ENCODE measurements around the gene EPHA10. TPM values are rescaled to one million over a fixed set of nuclear protein-coding genes. Genes with fewer than 3 reads are reported as not detected.
"Not testable (repeated sequence)": the region's sequence is repeated elsewhere in the genome, so short reads cannot be mapped to it uniquely, and the experiment has no call there.

EPHA10 gene
- total RNA-seq, 1 donor from 2014 or later: 0.13 TPM

DNA sequence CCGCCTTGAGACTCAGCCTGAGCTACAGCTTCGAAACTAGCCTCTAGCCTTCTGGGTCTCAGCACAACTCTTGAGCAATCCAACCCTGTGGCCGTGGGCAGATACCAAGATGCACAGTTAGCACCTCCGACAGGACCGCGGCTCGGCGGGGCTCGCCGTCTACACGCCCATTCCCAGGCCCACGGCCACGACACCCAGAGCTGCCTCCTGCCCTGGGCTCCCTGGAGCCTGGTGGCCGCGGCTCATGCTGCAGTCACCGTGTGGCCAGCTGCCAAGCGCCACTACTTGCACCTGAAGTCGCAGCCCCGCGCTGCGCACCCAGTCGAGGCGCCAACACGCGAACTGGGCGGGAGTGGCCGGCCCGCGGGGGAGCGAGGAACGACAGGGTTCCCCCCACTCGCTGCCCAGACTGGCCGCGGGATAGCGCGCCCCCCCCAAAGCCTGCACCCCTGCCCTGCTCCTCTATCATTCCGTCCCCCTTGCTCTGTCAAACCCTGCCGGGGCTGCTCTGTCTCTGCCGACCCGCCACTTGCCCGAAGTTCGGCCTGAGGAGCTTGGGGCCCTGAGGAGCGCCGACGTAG is 73.3 kb downstream of the EPHA10 start:
- ATAC-seq (ENCODE audit: poor library complexity): peak; percentile 18
- DNase-seq: peak; percentile 71
- intact Hi-C loops (cut with DNase I): loop anchor here (10.0 kb wide), 1 partner anchor 163 kb away; the partner anchor contains the start of gene MTF1

GRCh38 chr1:37688926-37689325 is 76.0 kb downstream of the EPHA10 start:
- intact Hi-C loops (cut with DNase I): loop anchor here (10.0 kb wide), 1 partner anchor 234 kb away; no protein-coding TSS in a partner anchor
- no peak for DNase-seq
- ATAC-seq (ENCODE audit: poor library complexity): no peak

- intact Hi-C loops (cut with DNase I): loop anchor here (10.0 kb wide), 1 partner anchor 233 kb away; no protein-coding TSS in a partner anchor
- DNase-seq; ATAC-seq (ENCODE audit: poor library complexity): not testable (repeated sequence)
These were observed 77.2 kb downstream of the EPHA10 start for GRCh38 chr1:37687764-37688163.

DNA sequence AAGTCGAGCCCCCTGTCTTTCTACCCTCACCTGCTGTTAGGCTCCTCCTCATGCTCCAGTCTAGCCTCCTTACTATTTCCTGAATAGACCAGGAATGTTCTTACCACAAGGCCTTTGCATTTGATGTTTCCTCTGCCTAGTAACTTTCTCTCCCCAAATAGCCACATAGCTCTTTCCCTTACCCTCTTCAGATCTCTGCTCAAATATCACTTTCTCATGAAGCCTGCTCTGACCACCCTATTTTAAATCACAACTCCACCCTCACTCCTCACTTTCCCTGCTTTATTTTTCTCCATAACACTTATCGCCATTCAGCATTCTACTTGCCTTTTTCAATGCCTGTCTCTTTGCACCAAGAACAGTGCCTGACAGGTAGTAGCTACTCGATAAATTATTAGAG is 79.2 kb downstream of the EPHA10 start:
- DNase-seq: no peak
- intact Hi-C loops (cut with DNase I): loop anchor here (10.0 kb wide), 1 partner anchor 231 kb away; no protein-coding TSS in a partner anchor
- no peak for ATAC-seq (ENCODE audit: poor library complexity)

- intact Hi-C loops (cut with DNase I): loop anchor here (5.0 to 10.0 kb wide), 2 partner anchors 87 to 229 kb away; partner anchors contain the start of gene GNL2
- DNase-seq; ATAC-seq (ENCODE audit: poor library complexity): not testable (repeated sequence)
These were observed 80.7 kb downstream of the EPHA10 start for GRCh38 chr1:37684182-37684581.

GRCh38 chr1:37682334-37682987 is 82.5 kb downstream of the EPHA10 start:
- intact Hi-C loops (cut with DNase I): loop anchor here (5.0 to 10.0 kb wide), 2 partner anchors 85 to 228 kb away; partner anchors contain the start of gene GNL2
- DNase-seq (peak; percentile 72), ATAC-seq (ENCODE audit: poor library complexity) (peak; percentile 74)

- intact Hi-C loops (cut with DNase I): loop anchor here (5.0 to 10.0 kb wide), 2 partner anchors 84 to 226 kb away; partner anchors contain the start of gene GNL2
- ATAC-seq (ENCODE audit: poor library complexity) (no peak), DNase-seq (no peak)
These were observed 84.0 kb downstream of the EPHA10 start for GRCh38 chr1:37680933-37681332.

GRCh38 chr1:37677808-37678207 is 87.1 kb downstream of the EPHA10 start:
- DNase-seq (no peak), ATAC-seq (ENCODE audit: poor library complexity) (no peak)
- intact Hi-C loops (cut with DNase I): no loop called here

DNA sequence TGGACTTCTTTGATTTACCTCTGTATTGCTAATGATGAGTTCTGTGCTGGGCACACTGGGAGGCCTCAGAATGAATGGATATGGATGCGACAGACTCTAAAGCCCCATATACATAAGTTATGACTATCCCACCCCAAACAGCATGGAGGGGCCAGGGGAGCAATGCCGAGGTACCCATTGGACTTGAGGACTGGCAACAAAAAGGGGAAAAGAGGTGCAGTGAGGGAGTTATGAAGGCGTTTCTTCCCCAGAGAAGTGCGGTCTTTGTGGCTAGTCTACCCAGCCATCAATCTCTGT is 87.8 kb downstream of the EPHA10 start:
- no peak for DNase-seq
- no peak for ATAC-seq (ENCODE audit: poor library complexity)
- intact Hi-C loops (cut with DNase I): no loop called here

DNA sequence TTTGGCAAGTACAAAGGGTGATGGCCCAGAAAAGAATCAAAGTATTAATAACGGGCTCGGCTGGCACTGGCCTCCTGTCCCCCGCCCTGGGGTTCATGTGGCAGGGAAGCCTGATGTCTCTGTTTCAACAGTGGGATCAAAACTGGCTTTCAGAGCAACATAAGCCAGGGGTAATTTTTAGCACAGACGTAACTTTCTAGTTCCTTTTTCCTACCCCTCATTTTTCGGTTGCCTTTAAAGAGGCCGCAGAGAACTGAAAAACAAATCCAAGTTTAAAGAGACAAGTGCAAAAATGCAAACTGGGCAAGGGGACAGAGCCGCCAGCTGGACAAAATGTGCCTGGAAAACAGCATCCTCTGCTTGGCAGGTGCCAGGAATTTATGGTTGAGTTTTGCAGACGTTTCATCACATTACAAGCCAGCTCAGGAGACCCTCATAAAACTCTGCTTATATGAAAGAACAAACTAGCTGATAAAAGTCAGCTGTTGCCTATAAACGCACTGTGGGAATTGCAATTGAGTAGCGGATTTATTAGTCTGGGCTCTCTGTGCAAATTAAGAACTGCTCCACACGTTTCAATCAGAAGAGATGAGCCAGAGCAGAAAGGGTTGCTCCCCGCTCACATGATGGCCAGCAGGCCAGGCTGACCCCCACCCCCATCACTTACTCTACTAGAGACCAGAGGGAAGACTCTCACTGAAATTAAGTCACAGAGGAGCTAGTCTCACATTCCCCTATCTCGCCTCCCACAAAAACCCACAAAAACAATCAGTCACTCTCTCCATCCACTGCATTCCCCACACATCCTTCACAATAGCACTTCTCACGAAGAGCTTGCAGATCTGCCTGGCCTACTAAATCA is 88.4 kb downstream of the EPHA10 start:
- DNase-seq (no peak), ATAC-seq (ENCODE audit: poor library complexity) (no peak)
- intact Hi-C loops (cut with DNase I): no loop called here

DNA sequence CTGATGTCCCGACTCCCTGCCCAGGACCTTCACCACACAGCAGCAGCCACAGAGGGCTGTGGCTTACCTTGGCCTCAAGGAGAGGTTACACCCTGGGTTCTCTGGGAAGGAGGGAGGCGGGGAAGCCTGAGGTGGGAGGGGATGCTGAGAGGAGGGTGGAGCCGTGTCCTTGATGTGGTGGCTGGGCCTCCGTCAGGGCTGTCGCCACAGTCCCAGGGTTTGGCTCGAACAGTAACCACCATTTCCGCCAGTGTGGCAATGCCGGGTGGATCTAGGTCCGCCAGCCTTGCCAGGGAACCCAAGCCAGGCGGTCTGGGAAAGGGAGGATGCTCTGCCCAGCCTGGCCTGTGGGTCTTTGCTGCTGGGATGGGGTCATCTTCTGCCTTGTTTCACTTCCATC is 91.0 kb downstream of the EPHA10 start:
- DNase-seq (no peak), ATAC-seq (ENCODE audit: poor library complexity) (no peak)
- intact Hi-C loops (cut with DNase I): no loop called here

DNA sequence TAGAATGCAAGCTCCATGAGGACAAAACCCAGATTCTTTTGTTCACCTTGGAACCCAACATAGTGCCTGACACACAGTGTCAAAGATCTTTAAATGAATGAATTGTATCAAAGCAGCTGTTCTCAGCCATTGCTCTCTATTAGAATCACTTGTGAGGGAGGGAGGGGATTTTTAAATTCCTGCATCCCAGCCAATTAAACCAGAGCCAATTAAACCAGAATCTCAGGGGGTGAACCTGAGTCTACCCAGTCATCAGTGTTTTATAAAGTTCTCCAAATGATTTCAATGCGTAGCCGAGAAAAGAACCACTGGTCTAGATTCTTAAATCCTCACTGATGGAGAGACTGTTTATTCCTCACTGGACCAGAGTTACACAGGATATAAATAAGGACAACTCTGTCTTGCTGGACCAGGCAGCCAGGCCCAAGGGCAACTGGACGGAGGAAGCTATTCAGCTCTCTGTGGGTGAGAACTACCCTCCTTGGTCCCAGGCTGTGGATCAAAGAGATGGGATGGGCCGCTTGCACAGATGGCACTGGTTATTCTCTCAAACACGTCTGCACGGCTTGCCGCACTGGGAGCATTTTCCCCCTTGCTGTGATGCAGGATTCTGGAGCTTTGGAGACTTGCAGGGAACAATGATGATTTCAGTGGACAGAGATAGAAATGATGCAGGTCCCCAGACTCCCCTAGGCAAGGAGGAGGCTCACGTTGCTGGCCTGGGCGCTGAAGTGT is 92.6 kb downstream of the EPHA10 start:
- no peak for ATAC-seq (ENCODE audit: poor library complexity)
- DNase-seq: no peak
- intact Hi-C loops (cut with DNase I): no loop called here

DNA sequence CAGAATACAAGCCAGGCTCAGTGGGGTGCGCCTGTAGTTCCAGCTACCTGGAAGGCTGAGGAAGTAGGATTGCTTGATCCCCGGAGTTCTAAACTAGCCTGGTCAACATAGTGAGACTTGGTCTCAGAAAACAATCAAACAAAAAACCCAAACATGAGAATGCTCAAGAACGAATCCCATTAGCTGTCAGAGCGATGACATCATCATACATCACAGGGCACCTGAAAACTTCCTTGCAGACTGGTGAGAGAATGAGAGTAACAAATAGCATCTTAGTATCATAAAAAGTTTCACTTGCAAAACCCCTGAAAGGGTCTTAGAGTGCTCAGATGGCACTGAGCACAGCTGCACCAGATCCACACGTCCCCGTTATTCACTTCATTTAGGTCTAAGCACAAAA is 93.7 kb downstream of the EPHA10 start:
- DNase-seq (no peak), ATAC-seq (ENCODE audit: poor library complexity) (no peak)
- intact Hi-C loops (cut with DNase I): no loop called here

GRCh38 chr1:37670133-37670532 is 94.8 kb downstream of the EPHA10 start:
- no peak for ATAC-seq (ENCODE audit: poor library complexity)
- DNase-seq: no peak
- intact Hi-C loops (cut with DNase I): no loop called here

DNA sequence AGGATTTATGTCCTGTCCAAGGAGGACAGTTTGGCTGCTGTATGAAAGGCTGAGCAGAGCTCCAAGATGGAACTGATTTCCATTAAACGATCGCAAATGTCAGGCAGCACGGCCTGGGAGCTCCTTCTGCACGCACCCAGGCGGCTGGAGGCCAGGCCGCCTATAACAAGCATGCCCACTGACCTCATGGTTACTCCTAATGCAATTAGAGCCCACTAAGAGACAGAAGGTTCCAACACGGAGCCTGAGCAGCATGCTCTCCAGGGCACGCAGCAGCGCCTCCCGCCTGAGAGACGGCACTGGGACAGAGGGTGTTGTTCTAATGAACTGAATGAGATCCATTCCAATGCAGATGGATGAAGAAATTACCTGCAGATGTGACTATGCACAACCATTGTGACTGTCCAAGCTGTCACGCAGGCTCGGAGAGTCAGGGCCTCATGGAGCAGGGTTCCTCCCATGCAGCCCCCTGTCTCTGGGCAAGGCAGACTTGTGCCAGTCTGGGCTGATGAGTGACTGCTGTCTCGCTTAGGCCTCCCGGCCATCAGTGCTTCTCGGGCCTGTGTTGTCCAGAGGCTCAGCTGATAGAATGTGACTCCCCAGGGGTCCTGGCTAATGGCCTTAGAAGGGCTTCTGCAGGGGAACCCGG is 97.8 kb downstream of the EPHA10 start:
- DNase-seq: no peak
- no peak for ATAC-seq (ENCODE audit: poor library complexity)
- intact Hi-C loops (cut with DNase I): no loop called here

DNA sequence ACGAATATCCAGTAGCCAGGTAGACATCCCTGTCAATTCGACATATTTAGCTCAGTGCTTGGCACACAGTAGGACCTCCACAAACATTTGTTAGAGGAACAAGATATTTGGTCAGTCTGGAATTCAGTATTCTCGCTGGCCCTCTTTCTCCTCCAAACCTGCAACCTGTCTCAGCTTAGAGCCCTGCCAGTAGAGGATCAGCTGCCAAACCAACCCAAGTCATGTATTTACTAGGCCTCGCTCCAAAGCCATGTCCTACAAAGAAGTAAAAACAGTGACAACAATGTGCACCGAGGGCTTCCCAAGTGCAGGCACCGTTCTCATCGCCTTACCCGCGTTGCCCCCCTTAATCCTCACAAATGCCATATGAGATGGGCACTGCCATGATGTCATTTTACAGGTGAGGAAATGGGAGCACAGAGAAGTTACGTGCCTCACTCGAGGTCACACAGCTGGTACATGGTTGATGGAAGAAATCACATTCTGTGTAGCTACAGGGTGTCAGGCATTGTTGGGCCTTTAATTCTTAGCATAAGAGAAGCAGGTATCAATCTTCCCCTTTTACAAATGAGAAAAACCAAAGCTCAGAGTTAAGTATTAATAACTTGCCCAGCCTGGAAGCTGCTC is 98.6 kb downstream of the EPHA10 start:
- no peak for ATAC-seq (ENCODE audit: poor library complexity)
- intact Hi-C loops (cut with DNase I): no loop called here
- DNase-seq: no peak
